Pancreas (tissue), 10 donors: ENCODE results near the gene TDRD15. TPM values are rescaled to one million over a fixed set of nuclear protein-coding genes. Genes with fewer than 3 reads are reported as not detected.
"Not testable (repeated sequence)": the region's sequence is repeated elsewhere in the genome, so short reads cannot be mapped to it uniquely, and the experiment has no call there.

ENCODE experiments used
- ATAC-seq, 4 donors: fragments of 200-7000 bp; cut with Tn5 transposase; one replicate each; pipeline versions ENCODE4 v1.8.0 to v1.9.1; 2020; ENCODE audit warnings: mild to moderate bottlenecking in 4 of 4, moderate library complexity in 4 of 4
- DNase-seq, 6 donors: peaks; one replicate each; pipeline ENCODE4 v3.0.0-alpha.2; 2020
- FAIRE-seq: peaks from 2 replicates; lab custom pipeline; 2012; peaks lifted over from hg19 to GRCh38; lab: Jason Lieb, UNC
- H3K27ac ChIP-seq, 4 donors: fragments of 200-600 bp; sonication (generic); 1 replicate in 3 of 4; 2 replicates in 1 of 4; pipeline versions ENCODE4 v1.5.0 to v1.8.0; 2020
- H3K27me3 ChIP-seq, 4 donors: fragments of 200-600 bp; one replicate each; pipeline ENCODE4 v1.8.0; 2021
- H3K36me3 ChIP-seq, 3 donors: fragments of 200-600 bp; sonication (generic) in 1 of 3; one replicate each; pipeline versions ENCODE4 v1.5.0 to v1.8.0; 2020 to 2021
- H3K4me1 ChIP-seq, 3 donors: fragments of 200-600 bp; one replicate each; pipeline ENCODE4 v1.8.0; 2021
- H3K4me3 ChIP-seq, 4 donors: fragments of 200-600 bp; sonication (generic) in 2 of 4; one replicate each; pipeline versions ENCODE4 v1.5.0 to v1.8.0; 2020 to 2021
- H3K9me3 ChIP-seq, 4 donors: fragments of 200-600 bp; one replicate each; pipeline ENCODE4 v1.8.0; 2021
- WGBS, 2 donors: extraction: QIAGEN DNeasy Blood & Tissue Kit; methylation state at CpG; one replicate each; pipeline ENCODE4 v1.1.7; 2013; 5-methylcytosine and 5-hydroxymethylcytosine counted together
- intact Hi-C, 3 donors: fragments of 100-400 bp; cut with DNase I; formaldehyde crosslinking; loops; one replicate each; pipeline versions ENCODE4 v1.11.1 to v1.14.2; 2022
- polyA plus RNA-seq, 2 donors: library from polyadenylated mRNA; stranded (reverse); fragments of 200-250 nt; gene quantifications; one replicate each; pipeline ENCODE4 v1.2.3, GENCODE V29; 2013
- total RNA-seq, 6 donors: library from RNA; stranded (reverse); fragmentation: NEBNext Ultra II Directional in 4 of 6; extraction: Animal tissue kit (Norgen Biotek cat#: 25700) in 4 of 6; gene quantifications; one replicate each; pipeline versions ENCODE4 v1.2.1 to v1.2.4, GENCODE V29; 2021 to 2023
- TF ChIP-seq, protein P1 (sequence below), 4 donors: fragments of 200-600 bp; sonication (generic) in 3 of 4; IDR thresholded peaks; one replicate each; pipeline versions ENCODE4 v1.5.0 to v1.8.0; 2021; ENCODE audit warnings: antibody characterized with exemption in 4 of 4
- donor health status: healthy with polysubstance abuse.
- donor health status: DM: no; HTN: no; CAD: no; lungs with moderate emphysema.
- donor health status: DM: no; HTN: no; CAD: no.
- donor health status: control.
- donor health status: control.
- donor health status: Bipolar disorder and iron deficiency.
- donor health status: DM: yes; HTN: yes; CAD: no.
- donor health status: DM: no; HTN: no; CAD: no.
- donor health status: DM: no; HTN: no; CAD: no.
- donor health status: DM: yes; HTN: yes; CAD: no.

Gene TDRD15
- total and polyA plus RNA-seq, 8 donors: not detected

DNA sequence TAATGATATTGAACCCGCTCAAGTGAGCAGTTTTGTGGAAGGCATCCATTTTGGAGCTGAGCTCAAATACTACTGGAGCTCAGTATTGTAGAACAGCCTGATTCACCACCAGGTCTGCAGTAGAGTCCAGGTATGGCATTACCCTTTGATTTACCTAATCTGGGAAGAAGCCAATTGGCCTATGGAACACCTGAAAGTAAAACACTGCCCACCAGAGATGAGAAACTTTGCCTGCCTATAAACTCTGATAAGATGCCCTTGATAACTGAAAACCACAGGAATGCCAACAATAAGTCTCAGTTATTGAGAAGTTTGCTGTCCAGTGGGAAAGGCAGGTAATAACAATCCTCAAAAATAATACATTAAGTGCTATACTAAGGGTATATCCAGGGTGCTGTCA is 25.5 kb upstream of the TDRD15 start:
- H3K9me3 ChIP-seq: no peaks in the 10 kb centered on the region

DNA sequence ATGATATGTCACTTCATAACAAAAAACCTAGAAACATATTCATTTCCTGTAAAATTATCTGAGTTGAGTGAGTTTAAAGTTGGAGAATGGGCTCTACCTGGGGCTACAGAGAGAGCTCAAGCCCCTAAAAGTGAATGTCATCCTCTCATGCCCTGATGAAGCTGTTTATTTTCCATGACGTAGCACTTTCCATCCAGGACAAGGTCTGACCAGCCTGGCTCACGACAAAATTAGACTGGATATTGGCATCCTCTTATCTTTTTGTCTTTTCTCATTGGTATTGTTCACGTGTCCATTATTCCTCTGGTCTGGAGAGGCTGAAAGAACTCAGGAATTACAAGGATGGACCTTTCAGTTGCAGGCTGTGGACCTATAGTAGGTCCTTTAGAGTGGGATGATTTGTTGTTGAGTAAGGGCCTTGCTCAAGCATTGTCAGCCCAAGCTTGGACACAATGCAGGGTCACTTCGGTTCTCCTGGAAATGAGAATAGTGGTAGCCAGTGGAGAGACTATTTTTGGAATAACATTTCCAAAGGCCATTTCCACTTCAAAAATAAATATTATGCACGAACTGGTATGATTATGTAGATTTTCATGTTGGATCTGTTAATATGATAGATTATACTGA is 24.4 kb upstream of the TDRD15 start:
- Histone ChIP-seq H3K4me3 (no peak overlapping the region), H3K36me3 (no peaks in the 10 kb centered on the region), H3K4me1 (peaks cover 0 to 7% (median 2%) of the 10 kb centered on the region in 3 donors), H3K9me3 (no peaks in the 10 kb centered on the region), H3K27ac (no peak overlapping the region), H3K27me3 (no peaks in the 10 kb centered on the region)
- TF ChIP-seq, protein P1, sequence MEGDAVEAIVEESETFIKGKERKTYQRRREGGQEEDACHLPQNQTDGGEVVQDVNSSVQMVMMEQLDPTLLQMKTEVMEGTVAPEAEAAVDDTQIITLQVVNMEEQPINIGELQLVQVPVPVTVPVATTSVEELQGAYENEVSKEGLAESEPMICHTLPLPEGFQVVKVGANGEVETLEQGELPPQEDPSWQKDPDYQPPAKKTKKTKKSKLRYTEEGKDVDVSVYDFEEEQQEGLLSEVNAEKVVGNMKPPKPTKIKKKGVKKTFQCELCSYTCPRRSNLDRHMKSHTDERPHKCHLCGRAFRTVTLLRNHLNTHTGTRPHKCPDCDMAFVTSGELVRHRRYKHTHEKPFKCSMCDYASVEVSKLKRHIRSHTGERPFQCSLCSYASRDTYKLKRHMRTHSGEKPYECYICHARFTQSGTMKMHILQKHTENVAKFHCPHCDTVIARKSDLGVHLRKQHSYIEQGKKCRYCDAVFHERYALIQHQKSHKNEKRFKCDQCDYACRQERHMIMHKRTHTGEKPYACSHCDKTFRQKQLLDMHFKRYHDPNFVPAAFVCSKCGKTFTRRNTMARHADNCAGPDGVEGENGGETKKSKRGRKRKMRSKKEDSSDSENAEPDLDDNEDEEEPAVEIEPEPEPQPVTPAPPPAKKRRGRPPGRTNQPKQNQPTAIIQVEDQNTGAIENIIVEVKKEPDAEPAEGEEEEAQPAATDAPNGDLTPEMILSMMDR (IDR thresholded peaks at IDR 0.05): no peak
- WGBS, 2 donors: 51 to 70% methylated on average over 5 of the region's 5 CpGs
- ATAC-seq (no peak), FAIRE-seq (no peak), DNase-seq (no peak)
- intact Hi-C loops: no loop called here

More for the DNA sequence above, 25.5 kb upstream of the TDRD15 start:
- WGBS, 2 donors: 64 to 79% methylated on average over 1 of the region's 1 CpG
- DNase-seq (no peak), FAIRE-seq (no peak), ATAC-seq (no peak)
- H3K4me3 ChIP-seq: no peak overlapping the region
- no peaks in the 10 kb centered on the region for H3K27me3 ChIP-seq
- H3K36me3 ChIP-seq: no peaks in the 10 kb centered on the region
- intact Hi-C loops: no loop called here
- H3K27ac ChIP-seq: no peak overlapping the region
- peaks cover 0 to 1% (median under 1%) of the 10 kb centered on the region in 3 donors for H3K4me1 ChIP-seq
- TF ChIP-seq, protein P1 (IDR thresholded peaks at IDR 0.05): no peak

DNA sequence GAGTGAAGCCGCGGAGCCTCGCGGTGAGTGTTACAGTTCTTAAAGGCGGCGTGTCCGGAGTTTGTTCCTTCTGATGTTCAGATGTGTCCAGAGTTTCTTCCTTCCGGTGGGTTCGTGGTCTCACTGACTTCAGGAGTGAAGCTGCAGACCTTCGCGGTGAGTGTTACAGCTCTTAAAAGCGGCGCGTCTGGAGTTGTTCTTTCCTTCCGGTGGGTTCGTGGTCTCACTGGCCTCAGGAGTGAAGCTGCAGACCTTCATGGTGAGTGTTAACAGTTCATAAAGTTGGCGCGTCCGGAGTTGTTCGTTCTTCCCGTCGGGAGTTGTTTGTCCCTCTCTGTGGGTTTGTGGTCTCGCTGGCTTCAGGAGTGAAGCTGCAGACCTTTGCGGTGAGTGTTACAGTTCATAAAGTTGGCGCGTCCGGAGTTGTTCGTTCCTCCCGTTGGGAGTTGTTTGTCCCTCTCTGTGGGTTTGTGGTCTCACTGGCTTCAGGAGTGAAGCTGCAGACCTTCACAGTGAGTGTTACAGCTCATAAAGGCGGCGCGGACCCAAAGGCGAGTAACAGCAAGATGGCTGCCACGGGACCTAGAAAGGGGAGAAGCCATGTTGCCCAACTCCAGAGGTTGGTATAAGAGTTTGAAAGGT is 22.1 kb upstream of the TDRD15 start:
- intact Hi-C loops, H3K4me1 ChIP-seq, H3K27ac ChIP-seq, DNase-seq, FAIRE-seq, ATAC-seq, H3K27me3 ChIP-seq, H3K4me3 ChIP-seq, H3K36me3 ChIP-seq, H3K9me3 ChIP-seq: not testable (repeated sequence)
- WGBS, 2 donors: 92 to 96% methylated on average over 34 of the region's 34 CpGs

DNA sequence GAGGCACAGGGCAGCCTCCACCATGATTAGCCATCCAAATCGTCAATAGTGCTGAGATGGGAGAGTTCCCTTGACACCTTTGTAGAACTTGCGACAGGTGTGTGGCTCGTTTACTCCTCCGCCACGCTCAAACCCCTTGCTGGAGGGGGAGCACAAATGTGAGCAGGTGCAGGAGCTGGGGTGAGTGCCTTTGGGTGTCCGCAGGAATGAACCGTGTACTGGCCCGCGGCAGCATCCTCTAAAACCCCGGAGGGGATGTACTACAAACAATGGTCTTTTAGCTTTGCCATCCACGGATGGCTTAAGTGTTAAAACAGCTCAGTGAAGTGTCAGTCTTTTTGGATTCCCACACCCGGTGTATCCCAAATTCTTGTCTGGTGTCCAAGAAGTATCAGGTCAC is 21.4 kb upstream of the TDRD15 start:
- TF ChIP-seq, protein P1 (IDR thresholded peaks at IDR 0.05): no peak
- Histone ChIP-seq H3K4me3 (no peak overlapping the region), H3K36me3 (no peaks in the 10 kb centered on the region), H3K27me3 (no peaks in the 10 kb centered on the region), H3K4me1 (peaks cover 0 to 7% (median 2%) of the 10 kb centered on the region in 3 donors), H3K27ac (no peak overlapping the region), H3K9me3 (no peaks in the 10 kb centered on the region)
- DNase-seq (no peak), FAIRE-seq (no peak), ATAC-seq (no peak)
- WGBS, 2 donors: 83 to 89% methylated on average over 12 of the region's 12 CpGs
- intact Hi-C loops: no loop called here

DNA sequence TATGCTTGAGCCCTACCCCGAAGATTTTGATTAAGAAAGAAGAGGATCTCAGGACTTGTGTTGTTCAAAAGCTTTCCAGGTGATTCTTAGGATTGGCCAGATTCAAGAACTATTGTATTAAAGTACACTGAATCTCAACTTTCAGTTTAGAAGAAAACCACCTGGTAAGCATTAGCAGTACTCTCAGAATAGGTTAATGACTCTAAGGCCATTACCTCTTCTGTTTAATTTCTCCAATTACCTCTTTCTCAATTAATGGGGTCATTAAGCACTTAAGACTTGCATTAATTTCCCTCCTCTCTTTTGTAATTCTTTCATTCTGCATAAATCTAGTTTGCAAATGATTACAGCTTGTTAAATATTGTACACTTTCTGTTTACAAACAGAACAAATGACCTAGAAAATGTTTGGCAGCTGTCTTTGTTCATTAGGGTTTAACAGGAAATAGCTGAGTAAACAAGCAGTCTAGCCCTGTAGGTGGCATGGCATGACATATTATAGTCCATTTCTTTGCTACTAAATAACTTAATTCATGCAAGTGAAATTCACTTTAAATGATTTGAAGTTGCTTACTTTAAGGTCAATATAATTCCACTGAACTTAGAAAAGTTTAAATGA is 20.4 kb upstream of the TDRD15 start:
- no peak for FAIRE-seq
- TF ChIP-seq, protein P1 (IDR thresholded peaks at IDR 0.05): no peak
- no peak for DNase-seq

More for the DNA sequence above, 20.4 kb upstream of the TDRD15 start:
- ATAC-seq: no peak
- H3K36me3 ChIP-seq: no peaks in the 10 kb centered on the region
- H3K27ac ChIP-seq: no peak overlapping the region
- 36 to 38% methylated on average over 1 of the region's 1 CpG for WGBS, 2 donors
- no peaks in the 10 kb centered on the region for H3K9me3 ChIP-seq
- peaks cover 0 to 7% (median 2%) of the 10 kb centered on the region in 3 donors for H3K4me1 ChIP-seq
- H3K4me3 ChIP-seq: no peak overlapping the region
- intact Hi-C loops: no loop called here
- no peaks in the 10 kb centered on the region for H3K27me3 ChIP-seq
